ENCODE results near the gene WIPF1.
A peak's percentile ranks its signal among the peaks of the same experiment; 100 is the strongest.

Gene WIPF1

DNA sequence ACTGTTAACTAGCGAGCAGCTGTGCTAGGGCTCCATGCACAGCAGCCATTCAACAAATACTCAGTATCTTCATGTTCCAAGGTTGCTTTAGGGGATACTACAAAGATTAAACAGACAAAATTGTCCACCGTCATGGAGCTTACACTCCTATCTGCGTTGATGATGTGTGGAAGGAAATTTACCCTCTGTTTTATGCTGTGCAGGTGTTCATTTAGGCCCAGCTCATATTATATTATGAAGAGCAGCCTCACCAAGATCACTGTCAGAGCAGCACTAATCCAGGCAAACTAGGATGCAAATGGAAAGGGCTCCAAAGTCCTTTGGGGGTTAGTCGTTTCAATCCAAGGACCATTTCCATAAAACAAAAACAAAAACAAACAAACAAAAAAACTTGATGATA, 13.4 kb upstream of the WIPF1 start:
- no peaks in the 10 kb centered on the region for H3K9me3 ChIP-seq (ENCODE audit: control insufficient read depth in 2 of 2, low read length in 2 of 2)
- H3K27me3 ChIP-seq (ENCODE audit: control insufficient read depth in 2 of 2, insufficient read depth in 2 of 2, low read length in 2 of 2), result no peaks in the 10 kb centered on the region
- H3K27ac ChIP-seq (ENCODE audit: low read depth in 2 of 2, low read length in 2 of 2), result peak overlapping the region in 1 of 2 donors; percentile 13
- no peaks in the 10 kb centered on the region for H3K36me3 ChIP-seq (ENCODE audit: control insufficient read depth in 2 of 2, insufficient read depth in 2 of 2, low read length in 2 of 2)
- H3K9ac ChIP-seq (ENCODE audit: low read depth in 1 of 2, low read length in 2 of 2), result no peak overlapping the region
- H3K4me1 ChIP-seq (ENCODE audit: control insufficient read depth in 2 of 2, insufficient read depth in 2 of 2, low read length in 2 of 2), result peaks cover 12 to 14% of the 10 kb centered on the region in 2 donors
- no peak overlapping the region for H3K4me3 ChIP-seq (ENCODE audit: low read length in 2 of 2)

DNA sequence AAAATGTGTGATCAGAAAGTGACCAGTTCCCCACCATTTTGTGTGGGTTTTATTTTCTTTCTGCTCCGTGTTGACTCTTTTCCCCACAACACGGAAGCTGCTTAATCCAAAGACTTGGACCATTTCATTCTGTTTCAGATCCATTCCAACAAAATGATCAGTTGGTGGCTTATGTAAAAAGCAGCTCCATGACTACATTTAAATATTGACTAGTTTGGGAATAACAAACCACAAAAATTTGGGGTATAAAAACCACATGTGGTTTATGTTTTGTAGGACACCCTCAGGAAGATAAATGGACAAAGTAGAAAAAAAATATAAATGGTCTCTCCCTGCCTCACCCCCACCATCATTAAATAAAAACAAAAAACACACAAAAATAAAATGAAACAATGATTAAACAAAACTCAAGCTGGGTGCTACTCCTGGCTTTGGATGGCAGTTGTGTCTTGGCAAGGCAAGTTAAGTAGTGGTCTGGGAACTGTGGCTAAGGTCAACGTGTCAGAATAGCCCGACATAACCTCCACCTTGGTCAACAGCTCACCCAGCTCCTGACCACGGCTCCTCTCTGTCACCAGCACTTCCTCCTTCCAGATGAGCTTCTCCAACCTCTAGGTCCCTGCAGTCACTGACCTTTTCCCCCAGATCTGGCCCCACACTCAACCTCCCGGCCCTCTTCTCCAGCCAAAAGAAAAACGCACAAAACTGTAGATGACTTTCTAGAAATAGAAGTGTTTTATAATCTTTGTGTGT, 12.8 kb upstream of the WIPF1 start:
- Histone ChIP-seq H3K4me3 (ENCODE audit: low read length in 2 of 2) (no peak overlapping the region), H3K36me3 (ENCODE audit: control insufficient read depth in 2 of 2, insufficient read depth in 2 of 2, low read length in 2 of 2) (no peaks in the 10 kb centered on the region), H3K27ac (ENCODE audit: low read depth in 2 of 2, low read length in 2 of 2) (peak overlapping the region in 1 of 2 donors; percentile 13), H3K9ac (ENCODE audit: low read depth in 1 of 2, low read length in 2 of 2) (no peak overlapping the region), H3K9me3 (ENCODE audit: control insufficient read depth in 2 of 2, low read length in 2 of 2) (no peaks in the 10 kb centered on the region), H3K27me3 (ENCODE audit: control insufficient read depth in 2 of 2, insufficient read depth in 2 of 2, low read length in 2 of 2) (no peaks in the 10 kb centered on the region), H3K4me1 (ENCODE audit: control insufficient read depth in 2 of 2, insufficient read depth in 2 of 2, low read length in 2 of 2) (peaks cover 11 to 14% of the 10 kb centered on the region in 2 donors)

DNA sequence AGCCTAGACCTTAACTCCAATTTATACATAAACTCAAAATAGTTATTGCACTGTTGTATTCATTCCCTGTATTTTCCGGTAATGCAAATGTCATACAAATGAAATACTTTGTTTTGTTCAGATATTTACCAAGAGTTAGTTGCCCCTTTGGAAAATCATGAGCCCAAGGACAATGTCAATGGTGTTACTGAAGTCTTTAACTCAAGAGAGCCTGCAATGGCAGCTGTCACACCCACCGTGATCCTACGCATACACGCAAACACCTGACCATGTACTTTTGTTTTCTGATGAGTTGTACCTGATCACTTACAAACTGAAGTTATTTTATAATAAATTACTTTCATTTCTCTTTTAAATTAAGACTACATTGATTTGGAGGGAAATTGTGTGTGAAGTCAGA, 11.7 kb upstream of the WIPF1 start:
- H3K27ac ChIP-seq (ENCODE audit: low read depth in 2 of 2, low read length in 2 of 2), result no peak overlapping the region
- H3K4me3 ChIP-seq (ENCODE audit: low read length in 2 of 2), result no peak overlapping the region
- H3K9ac ChIP-seq (ENCODE audit: low read depth in 1 of 2, low read length in 2 of 2), result no peak overlapping the region
- H3K4me1 ChIP-seq (ENCODE audit: control insufficient read depth in 2 of 2, insufficient read depth in 2 of 2, low read length in 2 of 2), result peaks cover 11 to 14% of the 10 kb centered on the region in 2 donors
- no peaks in the 10 kb centered on the region for H3K36me3 ChIP-seq (ENCODE audit: control insufficient read depth in 2 of 2, insufficient read depth in 2 of 2, low read length in 2 of 2)
- no peaks in the 10 kb centered on the region for H3K27me3 ChIP-seq (ENCODE audit: control insufficient read depth in 2 of 2, insufficient read depth in 2 of 2, low read length in 2 of 2)
- H3K9me3 ChIP-seq (ENCODE audit: control insufficient read depth in 2 of 2, low read length in 2 of 2), result no peaks in the 10 kb centered on the region

DNA sequence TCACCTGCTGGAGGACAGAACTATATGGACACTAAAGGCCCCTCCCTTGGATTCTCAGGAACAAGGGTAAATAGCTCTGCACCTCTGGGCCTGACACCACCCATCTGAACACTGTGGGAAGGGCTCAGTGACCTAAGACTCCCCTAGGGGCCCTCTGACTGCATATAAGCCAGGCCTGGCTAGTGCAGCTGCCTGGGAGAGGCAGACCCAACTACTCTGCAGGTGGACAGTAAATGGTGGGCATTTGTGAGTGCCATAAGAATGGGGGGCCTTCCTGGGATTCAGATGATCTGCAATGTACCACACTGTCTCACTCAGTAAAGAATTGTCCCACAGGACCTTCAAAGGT, 11.2 kb upstream of the WIPF1 start:
- Histone ChIP-seq H3K27me3 (ENCODE audit: control insufficient read depth in 2 of 2, insufficient read depth in 2 of 2, low read length in 2 of 2) (no peaks in the 10 kb centered on the region), H3K9ac (ENCODE audit: low read depth in 1 of 2, low read length in 2 of 2) (no peak overlapping the region), H3K9me3 (ENCODE audit: control insufficient read depth in 2 of 2, low read length in 2 of 2) (no peaks in the 10 kb centered on the region), H3K4me3 (ENCODE audit: low read length in 2 of 2) (no peak overlapping the region), H3K4me1 (ENCODE audit: control insufficient read depth in 2 of 2, insufficient read depth in 2 of 2, low read length in 2 of 2) (peaks cover 11 to 14% of the 10 kb centered on the region in 2 donors), H3K36me3 (ENCODE audit: control insufficient read depth in 2 of 2, insufficient read depth in 2 of 2, low read length in 2 of 2) (no peaks in the 10 kb centered on the region), H3K27ac (ENCODE audit: low read depth in 2 of 2, low read length in 2 of 2) (no peak overlapping the region)

DNA sequence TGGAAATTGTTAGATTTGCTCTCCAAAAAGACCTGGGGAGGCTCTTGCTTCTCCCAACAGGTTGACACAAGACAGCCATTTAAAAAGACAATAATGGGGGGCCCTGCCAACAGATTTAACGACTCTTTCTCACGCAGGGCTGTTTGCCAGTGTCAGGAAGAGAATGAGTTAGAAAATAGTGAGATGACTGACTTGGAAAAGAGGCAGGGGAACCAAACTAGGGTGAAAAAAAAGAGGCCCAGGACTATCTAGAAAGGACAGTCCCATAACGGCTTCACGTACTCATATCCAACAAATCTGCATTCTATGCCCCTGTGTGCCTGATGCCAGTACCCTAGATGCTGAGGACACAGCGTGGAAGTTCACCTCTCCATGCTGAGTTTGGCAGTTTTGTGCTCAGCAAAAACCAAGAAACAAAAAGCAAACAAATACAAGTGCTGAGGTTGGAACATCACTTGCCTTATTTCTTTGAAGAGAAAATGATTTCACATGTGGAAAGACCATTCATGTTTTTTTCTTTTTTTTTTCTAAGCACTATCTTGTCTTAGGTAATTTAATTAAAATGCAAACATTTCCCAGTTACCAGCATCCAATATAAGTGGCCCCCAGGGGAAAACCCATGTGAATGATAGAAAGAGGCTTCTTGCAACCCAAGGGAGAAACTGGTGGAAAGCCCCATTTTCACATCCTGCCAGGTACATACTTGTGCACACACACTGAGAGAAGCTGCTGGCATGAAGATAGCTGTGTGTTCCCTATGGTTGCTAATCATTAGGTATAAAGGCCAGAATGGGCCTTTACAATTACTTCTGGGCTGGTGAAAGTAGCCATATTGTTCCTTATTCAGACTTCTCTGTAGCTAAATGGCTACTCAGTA, 10.6 kb upstream of the WIPF1 start:
- Histone ChIP-seq H3K9ac (ENCODE audit: low read depth in 1 of 2, low read length in 2 of 2) (no peak overlapping the region), H3K9me3 (ENCODE audit: control insufficient read depth in 2 of 2, low read length in 2 of 2) (no peaks in the 10 kb centered on the region), H3K4me3 (ENCODE audit: low read length in 2 of 2) (no peak overlapping the region), H3K27me3 (ENCODE audit: control insufficient read depth in 2 of 2, insufficient read depth in 2 of 2, low read length in 2 of 2) (no peaks in the 10 kb centered on the region), H3K36me3 (ENCODE audit: control insufficient read depth in 2 of 2, insufficient read depth in 2 of 2, low read length in 2 of 2) (no peaks in the 10 kb centered on the region), H3K4me1 (ENCODE audit: control insufficient read depth in 2 of 2, insufficient read depth in 2 of 2, low read length in 2 of 2) (peaks cover 9 to 11% of the 10 kb centered on the region in 2 donors), H3K27ac (ENCODE audit: low read depth in 2 of 2, low read length in 2 of 2) (no peak overlapping the region)

DNA sequence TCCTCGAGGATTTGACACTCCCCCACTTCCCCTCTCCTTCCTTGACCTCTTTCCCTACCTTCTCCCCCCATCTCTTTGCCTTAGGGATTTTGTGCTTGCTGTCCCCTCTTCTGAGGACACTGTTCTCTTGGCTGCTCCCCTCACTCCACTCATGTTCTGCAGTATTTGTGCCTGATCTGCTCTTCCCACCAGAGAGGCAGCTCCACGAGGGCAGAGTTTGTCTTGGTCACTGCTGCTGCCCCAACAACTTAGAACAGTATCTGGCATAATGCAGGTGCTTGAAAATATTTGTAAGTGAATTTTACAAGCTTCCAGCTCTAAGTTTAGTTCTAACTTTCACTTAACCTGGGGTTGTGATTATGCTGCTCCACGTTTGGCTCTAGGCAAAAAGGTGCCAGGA, 10.0 kb upstream of the WIPF1 start:
- H3K27ac ChIP-seq (ENCODE audit: low read depth in 2 of 2, low read length in 2 of 2), result no peak overlapping the region
- H3K9ac ChIP-seq (ENCODE audit: low read depth in 1 of 2, low read length in 2 of 2), result no peak overlapping the region
- peaks cover 8 to 11% of the 10 kb centered on the region in 2 donors for H3K4me1 ChIP-seq (ENCODE audit: control insufficient read depth in 2 of 2, insufficient read depth in 2 of 2, low read length in 2 of 2)
- no peaks in the 10 kb centered on the region for H3K27me3 ChIP-seq (ENCODE audit: control insufficient read depth in 2 of 2, insufficient read depth in 2 of 2, low read length in 2 of 2)
- H3K4me3 ChIP-seq (ENCODE audit: low read length in 2 of 2), result no peak overlapping the region
- H3K36me3 ChIP-seq (ENCODE audit: control insufficient read depth in 2 of 2, insufficient read depth in 2 of 2, low read length in 2 of 2), result no peaks in the 10 kb centered on the region
- H3K9me3 ChIP-seq (ENCODE audit: control insufficient read depth in 2 of 2, low read length in 2 of 2), result no peaks in the 10 kb centered on the region

DNA sequence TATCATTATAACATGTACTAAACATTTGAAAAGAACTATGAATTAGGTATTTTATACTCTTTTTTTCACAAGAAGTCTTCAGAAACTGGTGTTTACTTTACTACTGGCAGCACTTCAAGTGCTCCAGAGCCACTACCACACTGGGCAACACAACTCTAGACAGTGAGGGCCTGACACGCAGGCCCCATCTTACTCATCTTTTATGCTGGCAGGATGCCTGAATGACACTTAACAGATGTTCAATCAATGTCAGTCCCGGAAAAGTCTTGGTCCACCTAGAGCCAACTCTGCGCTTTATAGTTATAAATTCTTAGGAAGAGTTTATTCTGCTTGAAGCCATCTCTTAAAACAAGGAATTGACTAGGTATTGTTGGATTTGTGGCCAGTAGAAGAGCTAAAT, 8.7 kb upstream of the WIPF1 start:
- H3K9ac ChIP-seq (ENCODE audit: low read depth in 1 of 2, low read length in 2 of 2), result no peak overlapping the region
- H3K36me3 ChIP-seq (ENCODE audit: control insufficient read depth in 2 of 2, insufficient read depth in 2 of 2, low read length in 2 of 2), result no peaks in the 10 kb centered on the region
- H3K4me1 ChIP-seq (ENCODE audit: control insufficient read depth in 2 of 2, insufficient read depth in 2 of 2, low read length in 2 of 2), result peaks cover 8 to 11% of the 10 kb centered on the region in 2 donors
- no peaks in the 10 kb centered on the region for H3K27me3 ChIP-seq (ENCODE audit: control insufficient read depth in 2 of 2, insufficient read depth in 2 of 2, low read length in 2 of 2)
- H3K4me3 ChIP-seq (ENCODE audit: low read length in 2 of 2), result no peak overlapping the region
- no peak overlapping the region for H3K27ac ChIP-seq (ENCODE audit: low read depth in 2 of 2, low read length in 2 of 2)
- no peaks in the 10 kb centered on the region for H3K9me3 ChIP-seq (ENCODE audit: control insufficient read depth in 2 of 2, low read length in 2 of 2)

DNA sequence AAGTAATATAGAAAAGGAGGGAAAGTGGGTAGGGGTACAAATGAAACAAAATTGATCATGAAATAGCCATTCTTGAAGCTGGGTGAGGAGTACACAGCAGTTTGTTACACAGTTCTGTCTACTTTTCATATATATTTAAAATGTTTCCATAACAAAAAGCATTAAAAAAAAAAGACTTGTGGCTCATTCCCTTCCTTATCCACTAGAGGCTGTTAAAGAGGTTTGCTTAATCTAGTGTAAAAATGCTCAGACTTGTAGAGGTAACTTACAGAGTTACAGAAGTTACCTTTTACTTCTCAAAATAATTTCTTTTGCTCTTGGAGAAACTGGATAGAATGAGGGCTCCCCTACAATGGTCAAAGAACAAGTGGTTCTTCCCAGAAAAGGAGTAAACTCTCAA, 8.1 kb upstream of the WIPF1 start:
- Histone ChIP-seq H3K27me3 (ENCODE audit: control insufficient read depth in 2 of 2, insufficient read depth in 2 of 2, low read length in 2 of 2) (no peaks in the 10 kb centered on the region), H3K27ac (ENCODE audit: low read depth in 2 of 2, low read length in 2 of 2) (no peak overlapping the region), H3K36me3 (ENCODE audit: control insufficient read depth in 2 of 2, insufficient read depth in 2 of 2, low read length in 2 of 2) (no peaks in the 10 kb centered on the region), H3K4me3 (ENCODE audit: low read length in 2 of 2) (no peak overlapping the region), H3K4me1 (ENCODE audit: control insufficient read depth in 2 of 2, insufficient read depth in 2 of 2, low read length in 2 of 2) (peaks cover 8 to 11% of the 10 kb centered on the region in 2 donors), H3K9ac (ENCODE audit: low read depth in 1 of 2, low read length in 2 of 2) (no peak overlapping the region), H3K9me3 (ENCODE audit: control insufficient read depth in 2 of 2, low read length in 2 of 2) (no peaks in the 10 kb centered on the region)

DNA sequence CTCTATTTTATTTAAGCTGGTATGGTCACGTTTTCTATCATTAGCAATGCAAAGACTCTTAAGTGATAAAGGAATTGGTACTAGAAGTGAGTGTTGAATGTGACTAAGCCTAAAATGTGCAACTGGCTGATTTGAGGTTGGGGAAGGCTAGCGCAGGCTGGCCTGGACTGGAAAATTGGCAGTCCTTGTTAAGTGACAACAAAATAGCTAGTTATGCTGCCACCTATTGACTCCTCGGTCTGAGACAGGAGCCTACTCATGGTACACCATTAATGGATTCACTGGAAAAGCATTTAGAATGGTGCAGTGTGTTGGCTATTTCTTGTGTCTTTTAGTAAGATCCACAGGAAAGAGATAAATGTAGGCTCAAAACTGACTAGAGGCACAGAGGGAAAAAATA, 5.7 kb upstream of the WIPF1 start:
- H3K4me1 ChIP-seq (ENCODE audit: control insufficient read depth in 2 of 2, insufficient read depth in 2 of 2, low read length in 2 of 2), result peaks cover 8 to 14% of the 10 kb centered on the region in 2 donors
- H3K4me3 ChIP-seq (ENCODE audit: low read length in 2 of 2), result no peak overlapping the region

DNA sequence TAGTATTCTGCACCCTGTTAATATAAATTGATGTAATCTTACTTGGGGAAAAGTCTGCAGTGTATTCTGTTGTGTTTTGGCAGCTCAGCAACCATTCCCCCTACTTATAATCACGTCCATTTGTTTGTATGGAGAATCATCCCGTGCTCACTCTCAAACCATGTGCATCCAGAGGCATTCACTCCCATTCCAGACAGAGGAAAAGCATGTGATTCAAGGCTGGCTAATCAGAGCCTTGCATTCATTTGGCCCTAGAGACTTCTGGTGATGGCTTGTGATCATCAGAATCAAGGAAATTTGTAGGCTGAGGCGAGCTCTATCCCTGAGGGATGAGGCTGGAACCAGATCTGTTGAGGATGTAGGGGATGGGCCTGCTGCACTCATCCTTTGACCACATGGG, 5.1 kb upstream of the WIPF1 start:
- Histone ChIP-seq H3K4me3 (ENCODE audit: low read length in 2 of 2) (no peak overlapping the region), H3K27me3 (ENCODE audit: control insufficient read depth in 2 of 2, insufficient read depth in 2 of 2, low read length in 2 of 2) (no peaks in the 10 kb centered on the region), H3K27ac (ENCODE audit: low read depth in 2 of 2, low read length in 2 of 2) (no peak overlapping the region), H3K36me3 (ENCODE audit: control insufficient read depth in 2 of 2, insufficient read depth in 2 of 2, low read length in 2 of 2) (no peaks in the 10 kb centered on the region), H3K9ac (ENCODE audit: low read depth in 1 of 2, low read length in 2 of 2) (no peak overlapping the region), H3K9me3 (ENCODE audit: control insufficient read depth in 2 of 2, low read length in 2 of 2) (no peaks in the 10 kb centered on the region), H3K4me1 (ENCODE audit: control insufficient read depth in 2 of 2, insufficient read depth in 2 of 2, low read length in 2 of 2) (peaks cover 8 to 18% of the 10 kb centered on the region in 2 donors)

More for the DNA sequence above, 5.7 kb upstream of the WIPF1 start:
- Histone ChIP-seq H3K36me3 (ENCODE audit: control insufficient read depth in 2 of 2, insufficient read depth in 2 of 2, low read length in 2 of 2) (no peaks in the 10 kb centered on the region), H3K9ac (ENCODE audit: low read depth in 1 of 2, low read length in 2 of 2) (no peak overlapping the region), H3K27ac (ENCODE audit: low read depth in 2 of 2, low read length in 2 of 2) (no peak overlapping the region), H3K9me3 (ENCODE audit: control insufficient read depth in 2 of 2, low read length in 2 of 2) (no peaks in the 10 kb centered on the region), H3K27me3 (ENCODE audit: control insufficient read depth in 2 of 2, insufficient read depth in 2 of 2, low read length in 2 of 2) (no peaks in the 10 kb centered on the region)
